Measurements from ENCODE around the gene ABCC8.

Gene ABCC8

DNA sequence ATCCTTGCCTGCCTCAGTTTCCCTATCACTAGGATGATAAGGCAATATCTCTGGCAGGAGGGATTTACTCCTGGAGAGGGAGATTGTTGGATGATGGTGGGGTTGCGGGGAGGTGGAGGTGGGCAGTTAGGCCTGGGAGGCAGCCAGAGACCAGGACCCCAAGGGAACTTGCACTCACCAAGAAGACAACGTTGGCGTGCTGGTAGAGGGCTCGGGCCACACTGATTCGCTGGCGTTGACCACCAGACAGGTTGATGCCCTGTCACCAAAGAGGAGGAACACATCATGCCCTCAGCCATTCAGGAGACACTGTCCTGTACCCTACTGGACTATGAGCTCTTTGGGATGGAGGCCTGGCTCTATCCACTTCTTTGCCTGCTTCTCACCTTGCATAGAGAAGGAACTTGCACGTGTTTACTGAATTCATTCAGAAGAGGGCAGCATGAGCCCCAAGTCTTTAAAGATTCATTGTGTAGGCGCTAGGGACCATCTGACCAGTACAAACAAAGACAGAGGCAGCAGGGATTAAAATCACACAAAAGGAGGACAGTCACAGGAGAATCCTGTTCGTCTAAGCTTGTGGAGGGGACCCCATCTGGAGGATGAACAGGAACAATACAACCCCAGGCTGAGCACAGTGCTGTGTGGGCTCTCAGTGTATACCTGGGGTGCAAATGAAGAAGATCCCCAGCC lies 64.0 kb downstream of the ABCC8 start:
- DNase-seq = no peak
- in situ Hi-C loops (cut with MboI; ENCODE audit: low pct_unique_long_range_greater_than_20kb, low sequenced_read_pairs) = no loop called here

GRCh38 chr11:17411418-17411817 lies 65.2 kb downstream of the ABCC8 start:
- in situ Hi-C loops (cut with MboI; ENCODE audit: low pct_unique_long_range_greater_than_20kb, low sequenced_read_pairs) = no loop called here
- DNase-seq = no peak

GRCh38 chr11:17410606-17411379 lies 65.9 kb downstream of the ABCC8 start:
- in situ Hi-C loops (cut with MboI; ENCODE audit: low pct_unique_long_range_greater_than_20kb, low sequenced_read_pairs) = no loop called here

GRCh38 chr11:17408641-17409040 lies 68.0 kb downstream of the ABCC8 start:
- in situ Hi-C loops (cut with MboI; ENCODE audit: low pct_unique_long_range_greater_than_20kb, low sequenced_read_pairs) = no loop called here
- DNase-seq = no peak

More at GRCh38 chr11:17410606-17411379, 65.9 kb downstream of the ABCC8 start:
- DNase-seq = no peak

- in situ Hi-C loops (cut with MboI; ENCODE audit: low pct_unique_long_range_greater_than_20kb, low sequenced_read_pairs) = no loop called here
Observed at GRCh38 chr11:17408026-17408425, 68.6 kb downstream of the ABCC8 start.

DNA sequence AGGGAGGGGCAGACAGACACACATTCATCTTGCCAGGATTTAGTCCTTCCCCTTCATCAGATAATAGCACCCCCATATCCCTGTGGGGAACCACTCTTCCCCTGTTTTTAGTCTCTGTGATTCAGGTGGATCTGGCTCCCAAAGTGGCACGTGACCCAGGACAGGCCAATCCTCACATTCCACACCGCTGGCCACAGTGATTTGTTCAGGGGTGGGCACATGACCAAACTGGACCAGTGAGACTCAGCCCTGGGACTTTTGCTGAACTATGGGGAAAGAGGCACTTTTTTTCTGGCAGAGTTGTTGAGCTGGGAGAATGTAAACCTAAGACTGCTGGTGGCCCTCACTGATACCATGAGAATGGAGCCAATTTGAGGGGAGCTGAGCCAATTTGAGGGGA lies 69.1 kb downstream of the ABCC8 start:
- DNase-seq = no peak
- in situ Hi-C loops (cut with MboI; ENCODE audit: low pct_unique_long_range_greater_than_20kb, low sequenced_read_pairs) = no loop called here

More at GRCh38 chr11:17408026-17408425, 68.6 kb downstream of the ABCC8 start:
- DNase-seq = no peak

- in situ Hi-C loops (cut with MboI; ENCODE audit: low pct_unique_long_range_greater_than_20kb, low sequenced_read_pairs) = no loop called here
- no peak for DNase-seq
Observed at GRCh38 chr11:17406818-17407149, 69.9 kb downstream of the ABCC8 start.

GRCh38 chr11:17406082-17406817 lies 70.4 kb downstream of the ABCC8 start:
- in situ Hi-C loops (cut with MboI; ENCODE audit: low pct_unique_long_range_greater_than_20kb, low sequenced_read_pairs) = no loop called here
- DNase-seq = no peak

DNA sequence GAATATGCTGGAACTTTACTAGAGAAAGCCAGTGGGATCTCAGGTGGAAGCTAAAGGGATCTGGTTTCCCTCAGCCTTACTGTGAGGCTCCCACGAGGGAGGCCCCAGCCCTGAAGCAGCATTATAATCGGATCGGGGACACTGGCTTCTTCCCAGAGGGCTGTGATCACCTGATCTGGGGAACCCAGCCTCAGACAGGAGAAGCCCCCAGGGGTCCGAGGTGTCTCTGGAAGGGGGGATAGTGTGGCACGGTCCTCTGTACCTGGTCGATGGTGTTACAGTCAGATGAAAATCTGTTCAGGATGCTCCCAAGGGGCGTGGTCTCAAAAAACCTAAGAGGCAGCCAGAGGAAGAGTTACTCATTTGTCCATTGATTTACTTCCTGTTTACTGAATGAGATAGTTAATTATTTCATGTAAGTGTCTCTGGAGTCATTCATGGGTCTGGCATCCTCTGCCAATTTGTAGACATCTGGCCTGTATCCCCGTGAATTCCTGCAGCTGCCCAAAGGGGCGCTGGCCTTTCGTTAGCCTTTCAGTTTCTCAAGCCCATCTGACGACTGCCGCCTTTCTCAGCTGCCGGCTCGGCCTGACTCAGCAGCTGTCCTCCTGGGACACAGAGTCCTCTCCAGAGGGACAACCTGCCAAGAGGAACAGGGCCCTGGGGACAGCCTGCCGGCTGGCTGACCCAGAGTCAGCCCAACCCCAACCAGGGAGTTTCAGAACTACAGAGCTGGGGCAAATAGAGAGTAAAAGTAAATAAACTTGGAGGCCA lies 71.2 kb downstream of the ABCC8 start:
- in situ Hi-C loops (cut with MboI; ENCODE audit: low pct_unique_long_range_greater_than_20kb, low sequenced_read_pairs) = no loop called here
- no peak for DNase-seq

- in situ Hi-C loops (cut with MboI; ENCODE audit: low pct_unique_long_range_greater_than_20kb, low sequenced_read_pairs) = no loop called here
- DNase-seq = peak; percentile 15
Observed at GRCh38 chr11:17403980-17404759, 72.5 kb downstream of the ABCC8 start.

- in situ Hi-C loops (cut with MboI; ENCODE audit: low pct_unique_long_range_greater_than_20kb, low sequenced_read_pairs) = no loop called here
- DNase-seq = no peak
Observed at GRCh38 chr11:17402486-17402885, 74.2 kb downstream of the ABCC8 start.

DNA sequence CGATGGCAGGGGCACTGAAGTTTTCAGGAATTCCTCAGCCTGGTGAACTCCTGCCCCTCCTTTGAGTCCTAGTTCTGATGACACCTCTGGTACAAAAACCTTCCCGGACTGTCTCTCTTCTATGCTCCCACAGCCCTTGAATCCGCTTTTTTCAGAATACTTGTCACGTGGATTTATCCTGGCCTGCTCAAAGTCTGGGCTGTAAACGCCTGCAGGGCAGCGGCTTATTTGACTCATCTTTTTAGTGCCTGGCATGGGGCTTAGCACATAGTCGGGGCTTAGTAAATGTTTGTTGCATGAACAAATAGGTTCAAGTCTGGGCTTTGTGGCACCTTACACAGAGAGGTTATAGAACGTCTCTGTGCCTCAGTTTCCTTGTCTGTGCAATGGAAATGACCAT lies 74.8 kb downstream of the ABCC8 start:
- in situ Hi-C loops (cut with MboI; ENCODE audit: low pct_unique_long_range_greater_than_20kb, low sequenced_read_pairs) = no loop called here
- no peak for DNase-seq

GRCh38 chr11:17401316-17401715 lies 75.3 kb downstream of the ABCC8 start:
- DNase-seq = no peak
- in situ Hi-C loops (cut with MboI; ENCODE audit: low pct_unique_long_range_greater_than_20kb, low sequenced_read_pairs) = no loop called here

- in situ Hi-C loops (cut with MboI; ENCODE audit: low pct_unique_long_range_greater_than_20kb, low sequenced_read_pairs) = no loop called here
- no peak for DNase-seq
Observed at GRCh38 chr11:17400048-17400775, 76.4 kb downstream of the ABCC8 start.

GRCh38 chr11:17399236-17399635 lies 77.4 kb downstream of the ABCC8 start:
- in situ Hi-C loops (cut with MboI; ENCODE audit: low pct_unique_long_range_greater_than_20kb, low sequenced_read_pairs) = no loop called here
- DNase-seq = no peak

DNA sequence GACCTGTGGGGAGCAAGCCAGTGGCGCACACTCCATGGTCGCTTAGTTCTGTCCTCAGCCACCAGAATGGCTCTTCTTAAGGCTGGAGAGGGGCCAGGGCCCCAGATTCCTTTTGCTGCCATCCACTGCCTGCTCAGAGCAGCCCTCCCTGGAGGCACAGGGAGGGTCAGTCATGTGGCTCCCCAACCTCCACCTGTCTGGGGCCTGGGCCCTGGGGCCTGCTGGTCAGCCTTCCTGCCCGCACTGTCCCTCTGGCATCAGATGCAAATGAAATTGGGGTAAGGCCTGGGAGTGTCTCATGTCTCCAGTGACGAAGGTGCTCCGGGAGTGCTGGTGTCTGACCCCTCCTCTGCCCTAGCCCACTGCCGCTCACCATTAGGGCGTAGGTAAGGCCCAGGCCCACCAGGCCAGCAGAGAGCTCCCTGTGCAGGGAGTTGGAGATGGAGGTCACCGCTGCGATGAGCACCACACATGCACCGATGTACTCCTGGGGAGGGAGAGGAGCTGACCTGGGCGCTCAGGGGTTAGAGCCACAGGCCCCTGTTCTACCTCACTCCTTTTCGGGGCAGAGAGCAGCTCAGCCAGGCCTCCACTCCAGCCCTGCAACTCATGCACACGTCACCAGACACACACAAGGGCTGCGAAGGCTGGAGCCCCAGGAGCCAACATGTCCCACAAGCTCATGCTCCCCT lies 79.2 kb downstream of the ABCC8 start:
- no peak for DNase-seq
- in situ Hi-C loops (cut with MboI; ENCODE audit: low pct_unique_long_range_greater_than_20kb, low sequenced_read_pairs) = no loop called here

- in situ Hi-C loops (cut with MboI; ENCODE audit: low pct_unique_long_range_greater_than_20kb, low sequenced_read_pairs) = no loop called here
- no peak for DNase-seq
Observed at GRCh38 chr11:17396598-17397310, 79.9 kb downstream of the ABCC8 start.
